Brain pericyte (primary cell): ENCODE data around the gene HPN.

ENCODE experiments used
- DNase-seq: peaks from one replicate; pipeline ENCODE4 v3.0.0-alpha.2; 2012; ENCODE audit warnings: low read depth, low spot score

The HPN gene

GRCh38 chr19:35061583-35062373 lies 20.3 kb downstream of the HPN start:
- no peak for DNase-seq

- no peak for DNase-seq
Measured at GRCh38 chr19:35062942-35063341, 21.4 kb downstream of the HPN start.

GRCh38 chr19:35063940-35064818 lies 22.7 kb downstream of the HPN start:
- DNase-seq = no peak

GRCh38 chr19:35065574-35065973 lies 24.1 kb downstream of the HPN start:
- no peak for DNase-seq

- DNase-seq = no peak
Measured at GRCh38 chr19:35066121-35066520, 24.6 kb downstream of the HPN start.

- peak; percentile 44 for DNase-seq
Measured at GRCh38 chr19:35066691-35067563, 25.4 kb downstream of the HPN start.

- DNase-seq = no peak
Measured at GRCh38 chr19:35068941-35069634, 27.6 kb downstream of the HPN start.

GRCh38 chr19:35069696-35070095 lies 28.2 kb downstream of the HPN start:
- DNase-seq = no peak

- DNase-seq = no peak
Measured at GRCh38 chr19:35070471-35070870, 28.9 kb downstream of the HPN start.

- no peak for DNase-seq
Measured at GRCh38 chr19:35073516-35073915, 32.0 kb downstream of the HPN start.

GRCh38 chr19:35073941-35074340 lies 32.4 kb downstream of the HPN start:
- DNase-seq = no peak

- DNase-seq = no peak
Measured at GRCh38 chr19:35074426-35075201, 33.1 kb downstream of the HPN start.

GRCh38 chr19:35075202-35076025 lies 33.9 kb downstream of the HPN start:
- no peak for DNase-seq

- DNase-seq = no peak
Measured at GRCh38 chr19:35076026-35076370, 34.5 kb downstream of the HPN start.

GRCh38 chr19:35076657-35077056 lies 35.1 kb downstream of the HPN start:
- no peak for DNase-seq

GRCh38 chr19:35077411-35078223 lies 36.1 kb downstream of the HPN start:
- DNase-seq = no peak

GRCh38 chr19:35079826-35080225 lies 38.3 kb downstream of the HPN start:
- no peak for DNase-seq

GRCh38 chr19:35080613-35081170 lies 39.2 kb downstream of the HPN start:
- no peak for DNase-seq
